Measurements from ENCODE around the gene KCNA10. TPM values are rescaled to one million over a fixed set of nuclear protein-coding genes. Genes with fewer than 3 reads are reported as not detected.

The KCNA10 gene
- total and polyA plus RNA-seq, 3 donors from 2014 or later: 0.21 to 0.50 TPM; not detected in 1

DNA sequence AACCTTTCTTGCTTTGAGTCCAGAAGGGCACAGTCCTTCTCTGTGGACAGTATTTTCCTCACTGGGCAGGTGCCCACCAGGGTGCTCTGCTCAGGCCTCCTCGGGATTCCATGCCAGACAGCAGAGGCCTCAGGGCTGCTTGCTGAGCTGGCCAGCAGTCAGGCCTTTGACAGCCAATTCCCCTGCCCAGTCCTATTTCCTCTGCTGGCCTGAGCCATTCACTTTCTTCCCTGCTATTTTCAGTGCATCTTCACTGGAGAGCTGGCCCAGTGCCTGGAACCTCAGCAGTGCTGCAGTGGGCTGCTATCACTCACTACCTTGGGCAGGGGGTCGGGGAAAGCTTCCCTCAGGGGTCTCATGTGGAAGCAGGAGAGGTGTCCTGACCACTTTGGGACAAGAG, 33.2 kb downstream of the KCNA10 start:
- intact Hi-C loops (cut with DNase I; ENCODE audit: low total_unique reads): no loop called here
- no peak for DNase-seq
- WGBS, 2 donors: 43 to 49% methylated on average over 1 to 2 of the region's 2 CpGs
- Histone ChIP-seq H3K4me1 (peaks cover 15% of the 10 kb centered on the region), H3K36me3 (ENCODE audit: low read depth, missing control alignments) (no peaks in the 10 kb centered on the region), H3K9me3 (no peaks in the 10 kb centered on the region), H3K4me3 (no peak overlapping the region), H3K27me3 (no peaks in the 10 kb centered on the region), H3K27ac (no peak overlapping the region)
- TF ChIP-seq, protein P1, sequence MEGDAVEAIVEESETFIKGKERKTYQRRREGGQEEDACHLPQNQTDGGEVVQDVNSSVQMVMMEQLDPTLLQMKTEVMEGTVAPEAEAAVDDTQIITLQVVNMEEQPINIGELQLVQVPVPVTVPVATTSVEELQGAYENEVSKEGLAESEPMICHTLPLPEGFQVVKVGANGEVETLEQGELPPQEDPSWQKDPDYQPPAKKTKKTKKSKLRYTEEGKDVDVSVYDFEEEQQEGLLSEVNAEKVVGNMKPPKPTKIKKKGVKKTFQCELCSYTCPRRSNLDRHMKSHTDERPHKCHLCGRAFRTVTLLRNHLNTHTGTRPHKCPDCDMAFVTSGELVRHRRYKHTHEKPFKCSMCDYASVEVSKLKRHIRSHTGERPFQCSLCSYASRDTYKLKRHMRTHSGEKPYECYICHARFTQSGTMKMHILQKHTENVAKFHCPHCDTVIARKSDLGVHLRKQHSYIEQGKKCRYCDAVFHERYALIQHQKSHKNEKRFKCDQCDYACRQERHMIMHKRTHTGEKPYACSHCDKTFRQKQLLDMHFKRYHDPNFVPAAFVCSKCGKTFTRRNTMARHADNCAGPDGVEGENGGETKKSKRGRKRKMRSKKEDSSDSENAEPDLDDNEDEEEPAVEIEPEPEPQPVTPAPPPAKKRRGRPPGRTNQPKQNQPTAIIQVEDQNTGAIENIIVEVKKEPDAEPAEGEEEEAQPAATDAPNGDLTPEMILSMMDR (IDR thresholded peaks at IDR 0.05): no peak
- TF ChIP-seq POLR2A (IDR thresholded peaks at IDR 0.05): no peak

DNA sequence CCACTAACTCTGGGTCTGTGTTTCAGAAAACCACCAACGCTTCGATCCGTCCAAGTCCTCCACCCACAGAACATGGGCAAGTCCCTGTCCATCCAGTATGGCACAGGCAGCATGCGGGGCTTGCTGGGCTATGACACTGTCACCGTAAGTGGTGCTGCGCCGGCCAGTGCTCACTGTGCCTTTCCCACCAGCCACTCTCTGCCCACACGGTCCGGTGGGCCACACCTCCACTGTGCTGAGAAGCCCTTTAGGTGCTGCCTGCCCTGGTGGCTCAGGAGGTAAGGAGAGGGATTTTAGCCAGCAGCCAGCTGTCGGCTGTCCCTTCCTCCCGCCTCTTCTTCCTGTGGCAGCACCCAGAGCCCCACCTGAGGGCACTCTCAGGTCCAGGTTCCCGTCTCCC, 34.2 kb downstream of the KCNA10 start:
- peaks cover 15% of the 10 kb centered on the region for H3K4me1 ChIP-seq
- no peak overlapping the region for H3K4me3 ChIP-seq
- 91 to 95% methylated on average over 12 of the region's 12 CpGs for WGBS, 2 donors
- no peaks in the 10 kb centered on the region for H3K36me3 ChIP-seq (ENCODE audit: low read depth, missing control alignments)
- intact Hi-C loops (cut with DNase I; ENCODE audit: low total_unique reads): no loop called here
- no peak overlapping the region for H3K27ac ChIP-seq
- no peak for DNase-seq
- H3K9me3 ChIP-seq: no peaks in the 10 kb centered on the region
- TF ChIP-seq, protein P1 (IDR thresholded peaks at IDR 0.05): no peak
- TF ChIP-seq POLR2A (IDR thresholded peaks at IDR 0.05): no peak
- no peaks in the 10 kb centered on the region for H3K27me3 ChIP-seq

- no peak overlapping the region for H3K4me3 ChIP-seq
- no peak overlapping the region for H3K27ac ChIP-seq
- WGBS, 2 donors: 65 to 81% methylated on average over 9 of the region's 9 CpGs
- no peak for TF ChIP-seq POLR2A (IDR thresholded peaks at IDR 0.05)
- TF ChIP-seq, protein P1 (IDR thresholded peaks at IDR 0.05): no peak
- peaks cover 25% of the 10 kb centered on the region for H3K4me1 ChIP-seq
- intact Hi-C loops (cut with DNase I; ENCODE audit: low total_unique reads): no loop called here
- H3K9me3 ChIP-seq: no peaks in the 10 kb centered on the region
- no peak for DNase-seq
- no peaks in the 10 kb centered on the region for H3K36me3 ChIP-seq (ENCODE audit: low read depth, missing control alignments)
- no peaks in the 10 kb centered on the region for H3K27me3 ChIP-seq
These were observed 35.7 kb downstream of the KCNA10 start for GRCh38 chr1:110483308-110483685.

DNA sequence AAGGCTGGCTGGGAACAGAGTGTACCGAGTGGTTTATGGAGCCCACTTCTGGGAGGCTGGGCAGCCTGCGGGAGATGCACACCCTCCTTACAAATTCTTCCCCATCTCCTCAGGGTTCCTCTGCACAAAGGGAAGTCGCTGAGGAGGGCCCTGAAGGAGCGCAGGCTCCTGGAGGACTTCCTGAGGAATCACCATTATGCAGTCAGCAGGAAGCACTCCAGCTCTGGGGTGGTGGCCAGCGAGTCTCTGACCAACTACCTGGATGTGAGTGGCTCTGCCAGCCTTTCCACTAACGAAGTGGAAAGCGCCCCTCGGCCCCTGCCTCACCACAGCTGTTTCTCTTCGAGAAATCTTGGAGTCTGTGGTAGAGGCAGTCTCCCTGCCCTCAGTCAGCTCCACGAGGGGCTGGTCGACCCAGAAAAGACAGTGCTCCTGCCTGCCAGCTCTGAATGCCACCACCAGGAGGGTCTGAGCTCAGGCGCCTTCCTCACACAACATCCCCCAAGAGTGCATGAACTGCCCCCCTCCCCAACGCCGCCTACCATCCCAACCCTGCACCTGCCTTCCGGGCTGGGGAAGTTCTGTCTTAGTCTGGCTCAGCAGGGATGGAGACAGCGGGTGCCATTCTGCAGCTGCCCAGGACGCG, 36.2 kb downstream of the KCNA10 start:
- Histone ChIP-seq H3K27me3 (no peaks in the 10 kb centered on the region), H3K4me3 (no peak overlapping the region), H3K36me3 (ENCODE audit: low read depth, missing control alignments) (no peaks in the 10 kb centered on the region), H3K27ac (peak overlapping the region in 1 of 2 donors; percentile 68), H3K4me1 (peaks cover 29% of the 10 kb centered on the region), H3K9me3 (no peaks in the 10 kb centered on the region)
- WGBS, 2 donors: 60 to 68% methylated on average over 14 to 18 of the region's 18 CpGs
- DNase-seq: no peak
- no peak for TF ChIP-seq POLR2A (IDR thresholded peaks at IDR 0.05)
- TF ChIP-seq, protein P1 (IDR thresholded peaks at IDR 0.05): no peak
- intact Hi-C loops (cut with DNase I; ENCODE audit: low total_unique reads): no loop called here
